HepG2 (cell line): ENCODE data around the gene WWC1. TPM values are rescaled to one million over a fixed set of nuclear protein-coding genes. Genes with fewer than 3 reads are reported as not detected.

ENCODE experiments used
- ATAC-seq: fragments of 200-7000 bp; cut with Tn5 transposase; 3 replicates; pipeline ENCODE4 v1.9.1; 2020; ENCODE audit warnings: mild to moderate bottlenecking, moderate library complexity
- BruUV-seq: library from RNA; stranded (reverse); fragments of 400-500 nt; replicated peaks from 2 replicates; lab custom pipeline; 2021; lab: Mats Ljungman, UMichigan
- CTCF ChIA-PET: fragments of 300-600 bp; formaldehyde crosslinking; extraction: SDS; loops from one replicate; lab custom pipeline; 2021; ENCODE audit warnings: low total read pairs, inconsistent platforms, low intra/inter-chr PET ratio; lab: Yijun Ruan, JAX
- POLR2A ChIA-PET: fragments of 350-600 bp; sonication (Branson Sonifier 250); formaldehyde crosslinking; loops from one replicate; lab custom pipeline; 2020; ENCODE audit warnings: antibody characterized with exemption, inconsistent platforms; lab: Yijun Ruan, JAX
- DNase-seq: peaks from one replicate; pipeline ENCODE4 v3.0.0-alpha.2; 2015; ENCODE audit warnings: low spot score
- FAIRE-seq: peaks from 3 replicates; lab custom pipeline; 2011; peaks lifted over from hg19 to GRCh38; lab: Jason Lieb, UNC
- H2AFZ ChIP-seq: one replicate; pipeline ENCODE4 v1.6.1; 2011; ENCODE audit warnings: low read length, inconsistent platforms
- H3K27ac ChIP-seq: fragments of 300-600 bp; 3 replicates; pipeline ENCODE4 v1.8.0; 2011; ENCODE audit warnings: mixed run types, mild to moderate bottlenecking, mixed read lengths, low read length, inconsistent platforms; ENCODE audit not compliant: insufficient read depth; ENCODE audit errors: extremely low read length
- H3K27me3 ChIP-seq, 2 experiments: fragments of 200-600 bp in 1 of 2; 2 replicates in 1 of 2; 3 replicates in 1 of 2; pipeline versions ENCODE4 v1.6.0 to v1.8.0; 2011; ENCODE audit warnings: low read length in 2 of 2, mild to moderate bottlenecking in 2 of 2, moderate library complexity in 2 of 2, inconsistent platforms in 1 of 2; ENCODE audit not compliant: insufficient read depth in 2 of 2, control insufficient read depth in 1 of 2
- H3K36me3 ChIP-seq, 2 experiments: fragments of 200-600 bp in 1 of 2; replicated peaks in 1 of 2; 2 replicates in 1 of 2; 3 replicates in 1 of 2; pipeline versions ENCODE4 v1.5.1 to v1.8.0; 2011; ENCODE audit warnings: low read length in 2 of 2, inconsistent platforms in 1 of 2; ENCODE audit not compliant: insufficient read depth in 2 of 2, control insufficient read depth in 1 of 2
- H3K4me1 ChIP-seq: 2 replicates; pipeline ENCODE4 v1.5.1; 2012; ENCODE audit warnings: low read length, inconsistent platforms; ENCODE audit not compliant: insufficient read depth
- H3K4me2 ChIP-seq: 2 replicates; pipeline ENCODE4 v1.6.0; 2011; ENCODE audit warnings: low read depth, low read length, inconsistent platforms
- H3K4me3 ChIP-seq, 3 experiments: fragments of 200-600 bp in 1 of 3; sonication (generic), shearing (Covaris generic) in 1 of 3; replicated peaks in 1 of 3; 2 replicates each; pipeline ENCODE4 v1.5.1; 2011 to 2016; ENCODE audit warnings: low read length in 3 of 3, inconsistent platforms in 2 of 3, low read depth in 2 of 3, mild to moderate bottlenecking in 2 of 3, control low read depth in 1 of 3, mixed read lengths in 1 of 3; ENCODE audit not compliant: insufficient read depth in 1 of 3
- H3K79me2 ChIP-seq: one replicate; pipeline ENCODE4 v1.6.1; 2011; ENCODE audit warnings: low read length, inconsistent platforms; ENCODE audit not compliant: insufficient read depth
- H3K9ac ChIP-seq: 2 replicates; pipeline ENCODE4 v1.6.0; 2011; ENCODE audit warnings: mild to moderate bottlenecking, low read depth, low read length, inconsistent platforms; ENCODE audit not compliant: insufficient read depth
- H3K9me3 ChIP-seq: 2 replicates; pipeline ENCODE4 v1.5.1; 2012; ENCODE audit warnings: mild to moderate bottlenecking, low read length
- H4K20me1 ChIP-seq: 2 replicates; pipeline ENCODE4 v1.6.0; 2011; ENCODE audit warnings: inconsistent platforms, mild to moderate bottlenecking, low read length, moderate library complexity; ENCODE audit not compliant: insufficient read depth
- MIER3 ChIP-seq: IDR thresholded peaks from 2 replicates; pipeline ENCODE4 v1.6.1; 2016; ENCODE audit warnings: missing compliant biosample characterization, borderline replicate concordance
- MXD4 ChIP-seq: IDR thresholded peaks from 2 replicates; pipeline ENCODE4 v1.6.1; 2016; ENCODE audit warnings: mild to moderate bottlenecking, missing biosample characterization, missing genetic modification reagents
- MZF1 ChIP-seq: sonication (generic); formaldehyde crosslinking; IDR thresholded peaks from 2 replicates; pipeline ENCODE4 v1.8.1; 2023; ENCODE audit warnings: mild to moderate bottlenecking, missing genetic modification reagents, borderline replicate concordance
- ZNF207 ChIP-seq: fragments of 450-650 bp; IDR thresholded peaks from 2 replicates; pipeline ENCODE4 v1.6.1; 2016; ENCODE audit warnings: antibody characterized with exemption, borderline replicate concordance
- ZNF335 ChIP-seq: sonication (generic); formaldehyde crosslinking; IDR thresholded peaks from 2 replicates; pipeline ENCODE4 v1.4.0; 2020; ENCODE audit warnings: missing genetic modification reagents
- ZNF407 ChIP-seq: sonication (generic); formaldehyde crosslinking; IDR thresholded peaks from one replicate; pipeline ENCODE4 v1.5.1; 2020; ENCODE audit warnings: mild to moderate bottlenecking, missing genetic modification reagents; ENCODE audit errors: not compliant biosample characterization
- WGBS: methylation state at CpG from one replicate; pipeline ENCODE4 v1.1.6; 2017; ENCODE audit warnings: low lambda C conversion rate; 5-methylcytosine and 5-hydroxymethylcytosine counted together
- in situ Hi-C: cut with HindIII; loops from 2 replicates; pipeline ENCODE4 v1.10.0; 2017; ENCODE audit warnings: low pct_unique_long_range_greater_than_20kb; ENCODE audit not compliant: extremely low pct_ligation_motif_present
- intact Hi-C: fragments of 100-400 bp; cut with micrococcal nuclease; formaldehyde crosslinking; loops from one replicate; pipeline ENCODE4 v1.10.0; 2022; ENCODE audit not compliant: unreplicated experiment
- polyA plus RNA-seq, 8 experiments: library from polyadenylated mRNA; depleted of rRNA in 3 of 8; stranded (reverse) in 7 of 8; unstranded in 1 of 8; fragments of >200 nt; fragmentation: Illumina TruSeq in 4 of 8; extraction: Trizol in 4 of 8; gene quantifications; 2 replicates each; pipeline versions ENCODE4 v1.2.1 to v1.2.3, GENCODE V29; 2011 to 2016; ENCODE audit warnings: low read depth in 4 of 8, missing spikeins in 1 of 8, mixed read lengths in 1 of 8; ENCODE audit not compliant: insufficient read depth in 1 of 8
- total RNA-seq, 5 experiments: library from RNA; depleted of rRNA; stranded (reverse); fragments of >200 nt; fragmentation: Illumina TruSeq; extraction: Trizol; gene quantifications; 2 replicates each; pipeline ENCODE4 v1.2.3, GENCODE V29; 2016; ENCODE audit warnings: low read depth in 1 of 5

Gene WWC1
- total and polyA plus RNA-seq, 2 of the 13 experiments (the other 11 are each of a cell fraction or from before 2014, with no cell fraction given): 8.3 to 17.9 TPM

GRCh38 chr5:168251259-168251658, 40.2 kb upstream of the WWC1 start:
- Histone ChIP-seq H4K20me1 (no peaks in the 10 kb centered on the region), H2AFZ (no peak overlapping the region), H3K27ac (no peak overlapping the region), H3K9me3 (no peaks in the 10 kb centered on the region), H3K4me1 (no peaks in the 10 kb centered on the region), H3K4me3 (no peak overlapping the region), H3K4me2 (no peak overlapping the region), H3K36me3 (no peaks in the 10 kb centered on the region), H3K27me3 (peaks cover 3 to 14% of the 10 kb centered on the region in 2 experiments; a peak in 4 of 5 replicates), H3K9ac (no peak overlapping the region), H3K79me2 (no peaks in the 10 kb centered on the region)
- no peak for DNase-seq
- 18% methylated on average over 7 of the region's 7 CpGs for WGBS
- in situ Hi-C loops (loop anchor here (25.0 kb wide), 1 partner anchor 436 kb away; no protein-coding TSS in a partner anchor), intact Hi-C loops (no loop called here)
- CTCF ChIA-PET: no interaction called here
- no peak for FAIRE-seq
- TF ChIP-seq ZNF207 (no peak), MIER3 (CRISPR knock-in tag) (no peak), MZF1 (CRISPR knock-in tag) (no peak), ZNF335 (CRISPR knock-in tag) (no peak), MXD4 (CRISPR knock-in tag) (no peak)
- no TSS peak for BruUV-seq
- ATAC-seq: no peak
- POLR2A ChIA-PET: no interaction called here

- ATAC-seq (no peak), FAIRE-seq (no peak), DNase-seq (no peak)
- no peaks in the 10 kb centered on the region for H3K36me3 ChIP-seq
- in situ Hi-C loops (loop anchor here (25.0 kb wide), 1 partner anchor 433 kb away; no protein-coding TSS in a partner anchor), intact Hi-C loops (no loop called here)
- H3K4me2 ChIP-seq: no peak overlapping the region
- 87% methylated on average over 9 of the region's 9 CpGs for WGBS
- no peaks in the 10 kb centered on the region for H3K4me1 ChIP-seq
- no TSS peak for BruUV-seq
- H3K79me2 ChIP-seq: no peaks in the 10 kb centered on the region
- H3K9me3 ChIP-seq: no peaks in the 10 kb centered on the region
- CTCF ChIA-PET: no interaction called here
- H3K27me3 ChIP-seq: peaks cover 3 to 14% of the 10 kb centered on the region in 2 experiments; a peak in 3 of 5 replicates
- H4K20me1 ChIP-seq: no peaks in the 10 kb centered on the region
- no peak overlapping the region for H2AFZ ChIP-seq
- no peak overlapping the region for H3K4me3 ChIP-seq
- no peak overlapping the region for H3K9ac ChIP-seq
- POLR2A ChIA-PET: no interaction called here
- no peak overlapping the region for H3K27ac ChIP-seq
- TF ChIP-seq ZNF407 (CRISPR knock-in tag): no peak
These were observed 37.3 kb upstream of the WWC1 start for GRCh38 chr5:168254013-168254693.
